SK-N-SH (cell line): ENCODE data around the gene BCAR3. TPM values are rescaled to one million over a fixed set of nuclear protein-coding genes. Genes with fewer than 3 reads are reported as not detected.

Experiments
- CTCF ChIA-PET: fragments of 300-600, 350-600 bp; formaldehyde crosslinking; extraction: SDS; loops from one replicate; lab custom pipeline; 2021; lab: Yijun Ruan, JAX
- POLR2A ChIA-PET: fragments of 350-600 bp; sonication (Branson Sonifier 250); formaldehyde crosslinking; extraction: SDS; loops from one replicate; lab custom pipeline; 2020; ENCODE audit warnings: antibody characterized with exemption, inconsistent platforms; lab: Yijun Ruan, JAX
- DNase-seq: peaks from one replicate; pipeline ENCODE4 v3.0.0; 2012
- H2AFZ ChIP-seq: fragments of 200-600 bp; sonication (generic); 2 replicates; pipeline ENCODE4 v1.8.1; 2016; ENCODE audit warnings: antibody characterized with exemption, mild to moderate bottlenecking, low read depth
- H3F3A ChIP-seq: fragments of 200-600 bp; sonication (generic); replicated peaks from 2 replicates; pipeline ENCODE3; 2016; ENCODE audit warnings: antibody characterized with exemption, mild to moderate bottlenecking; ENCODE audit not compliant: insufficient read depth
- H3K27ac ChIP-seq, 2 experiments: fragments of 200-500 bp in 1 of 2; fragments of 200-600 bp in 1 of 2; sonication (Bioruptor generic) in 1 of 2; sonication (generic), shearing (Covaris generic) in 1 of 2; 2 replicates each; pipeline versions ENCODE4 v1.5.1 to v1.6.1; 2014 to 2016; ENCODE audit warnings: low read depth in 2 of 2, inconsistent platforms in 1 of 2, low read length in 1 of 2, mild to moderate bottlenecking in 1 of 2, mixed read lengths in 1 of 2
- H3K27me3 ChIP-seq: fragments of 200-600 bp; sonication (generic), shearing (Covaris generic); 2 replicates; pipeline ENCODE4 v1.6.1; 2016; ENCODE audit warnings: mixed run types; ENCODE audit not compliant: insufficient read depth
- H3K36me3 ChIP-seq, 2 experiments: fragments of 200-500 bp in 1 of 2; fragments of 200-600 bp in 1 of 2; sonication (Bioruptor generic) in 1 of 2; sonication (generic) in 1 of 2; replicated peaks in 1 of 2; 2 replicates each; pipeline versions ENCODE3 to v1.5.1; 2014 to 2016; ENCODE audit warnings: low read length in 1 of 2, mild to moderate bottlenecking in 1 of 2; ENCODE audit not compliant: insufficient read depth in 2 of 2, control insufficient read depth in 1 of 2
- H3K4me1 ChIP-seq, 2 experiments: fragments of 200-500 bp in 1 of 2; fragments of 200-600 bp in 1 of 2; sonication (Bioruptor generic) in 1 of 2; sonication (generic), shearing (Covaris generic) in 1 of 2; 2 replicates each; pipeline versions ENCODE4 v1.5.1 to v1.6.1; 2014 to 2016; ENCODE audit warnings: low read depth in 1 of 2, low read length in 1 of 2, mixed run types in 1 of 2; ENCODE audit not compliant: insufficient read depth in 2 of 2, control insufficient read depth in 1 of 2
- H3K4me2 ChIP-seq: fragments of 200-600 bp; sonication (generic), shearing (Covaris generic); 2 replicates; pipeline ENCODE4 v1.6.1; 2017; ENCODE audit warnings: mixed run types
- H3K4me3 ChIP-seq, 2 experiments: fragments of 200-500 bp in 1 of 2; fragments of 200-600 bp in 1 of 2; sonication (Bioruptor generic) in 1 of 2; sonication (generic), shearing (Covaris generic) in 1 of 2; 2 replicates each; pipeline versions ENCODE4 v1.5.1 to v1.8.1; 2014 to 2016; ENCODE audit warnings: low read depth in 2 of 2, inconsistent platforms in 1 of 2, low read length in 1 of 2, mild to moderate bottlenecking in 1 of 2, mixed read lengths in 1 of 2, moderate library complexity in 1 of 2
- H3K79me2 ChIP-seq: fragments of 200-600 bp; sonication (generic); 2 replicates; pipeline ENCODE4 v1.8.1; 2017; ENCODE audit warnings: mild to moderate bottlenecking; ENCODE audit not compliant: insufficient read depth
- H3K9ac ChIP-seq: fragments of 200-600 bp; sonication (generic); 2 replicates; pipeline ENCODE4 v1.6.1; 2017; ENCODE audit warnings: mixed run types
- H3K9me2 ChIP-seq: fragments of 200-600 bp; sonication (generic); 2 replicates; pipeline ENCODE4 v1.6.1; 2017; ENCODE audit warnings: mixed run types
- H3K9me3 ChIP-seq: fragments of 200-600 bp; sonication (generic); 2 replicates; pipeline ENCODE4 v1.6.1; 2017; ENCODE audit warnings: mixed run types, mild to moderate bottlenecking, moderate library complexity
- H4K20me1 ChIP-seq: fragments of 200-600 bp; sonication (generic); 2 replicates; pipeline ENCODE4 v1.6.1; 2017; ENCODE audit warnings: mild to moderate bottlenecking, mixed run types; ENCODE audit not compliant: insufficient read depth
- CHD2 ChIP-seq: fragments of 150-350 bp; IDR thresholded peaks from 2 replicates; pipeline ENCODE4 v1.6.1; 2018; ENCODE audit warnings: low read length; ENCODE audit not compliant: partially characterized antibody
- ELF1 ChIP-seq: IDR thresholded peaks from 2 replicates; pipeline ENCODE4 v1.4.0; 2012
- EP300 ChIP-seq, 2 experiments: IDR thresholded peaks; 2 replicates each; pipeline versions ENCODE4 v1.4.0 to v1.6.1; 2012; ENCODE audit warnings: borderline replicate concordance in 1 of 2, low read depth in 1 of 2, low read length in 1 of 2
- FOSL2 ChIP-seq: IDR thresholded peaks from 2 replicates; pipeline ENCODE4 v1.4.0; 2012; ENCODE audit warnings: low read depth, mild to moderate bottlenecking, moderate library complexity, borderline replicate concordance
- GATA2 ChIP-seq: sonication (generic); formaldehyde crosslinking; IDR thresholded peaks from 2 replicates; pipeline ENCODE4 v1.5.0; 2020; ENCODE audit warnings: mild to moderate bottlenecking, missing genetic modification reagents
- MXI1 ChIP-seq: IDR thresholded peaks from 2 replicates; pipeline ENCODE4 v1.6.1; 2012; ENCODE audit warnings: mild to moderate bottlenecking, low read depth, low read length, improper control_type of control experiment
- RCOR1 ChIP-seq: fragments of 150-350 bp; IDR thresholded peaks from 2 replicates; pipeline ENCODE4 v1.6.1; 2017; ENCODE audit warnings: antibody characterized with exemption, low read length
- TAF1 ChIP-seq: IDR thresholded peaks from 2 replicates; pipeline ENCODE4 v1.6.1; 2012; ENCODE audit warnings: low read depth, mild to moderate bottlenecking, low read length, moderate library complexity, borderline replicate concordance
- TCF12 ChIP-seq: IDR thresholded peaks from 2 replicates; pipeline ENCODE4 v1.4.0; 2012
- YY1 ChIP-seq: IDR thresholded peaks from 2 replicates; pipeline ENCODE4 v1.4.0; 2012; ENCODE audit warnings: low read depth, mild to moderate bottlenecking
- WGBS: methylation state at CpG from one replicate; pipeline ENCODE4 v1.1.6; 2017; ENCODE audit warnings: low lambda C conversion rate; 5-methylcytosine and 5-hydroxymethylcytosine counted together
- polyA plus RNA-seq, 3 experiments: library from polyadenylated mRNA; depleted of rRNA; stranded (reverse); fragments of >200 nt; gene quantifications; 2 replicates each; pipeline ENCODE4 v1.2.3, GENCODE V29; 2012
- TF ChIP-seq, protein P1 (sequence below): IDR thresholded peaks from 2 replicates; pipeline ENCODE4 v1.6.1; 2012; ENCODE audit warnings: mild to moderate bottlenecking, low read depth, low read length, moderate library complexity
- TF ChIP-seq, protein P2 (sequence below): fragments of 200-600 bp; sonication (generic); IDR thresholded peaks from 2 replicates; pipeline ENCODE4 v1.6.1; 2017; ENCODE audit warnings: antibody characterized with exemption, mild to moderate bottlenecking, moderate library complexity
- TF ChIP-seq, protein P3 (sequence below): IDR thresholded peaks from 2 replicates; pipeline ENCODE4; 2012

BCAR3 gene
- polyA plus RNA-seq, 1 of the 3 experiments (the other 2 are of a cell fraction) = 58.4 TPM

DNA sequence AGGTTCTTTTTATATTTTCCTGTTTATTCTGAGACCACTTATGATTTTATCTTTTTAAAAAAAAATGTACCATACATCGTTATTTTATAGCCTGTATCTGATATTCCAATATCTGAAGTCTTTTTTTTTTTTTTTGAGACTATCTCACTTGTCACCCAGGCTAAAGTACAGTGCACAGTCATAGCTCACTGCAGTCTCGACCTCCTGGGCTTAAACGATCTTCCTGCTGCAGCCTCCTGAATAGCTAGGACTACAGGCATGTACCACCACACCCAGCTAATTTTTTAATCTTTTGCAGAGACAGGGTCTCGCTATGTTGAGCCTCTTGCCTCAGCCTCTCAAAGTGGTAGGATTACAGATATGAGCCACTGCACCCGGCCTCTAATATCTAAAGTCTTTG, 25.1 kb downstream of the BCAR3 start:
- Histone ChIP-seq H3K4me3 (no peak overlapping the region), H3K27me3 (no peaks in the 10 kb centered on the region), H3K36me3 (peaks cover 11 to 41% of the 10 kb centered on the region in 2 experiments), H3K4me1 (peaks cover 0 to 10% of the 10 kb centered on the region in 2 experiments; a peak in 2 of 4 replicates), H3K9ac (no peak overlapping the region), H2AFZ (no peak overlapping the region), H3K4me2 (no peak overlapping the region), H3K9me2 (no peaks in the 10 kb centered on the region), H3K9me3 (no peaks in the 10 kb centered on the region), H3F3A (peaks cover 17% of the 10 kb centered on the region), H3K27ac (0 out of 4 replicates have a peak overlapping the region, but pooled peaks of 1 of the 2 experiments have one; percentile 10), H3K79me2 (peaks cover 99% of the 10 kb centered on the region), H4K20me1 (peaks cover 54% of the 10 kb centered on the region)
- no peak for DNase-seq
- POLR2A ChIA-PET = no interaction called here
- TF ChIP-seq, protein P1, sequence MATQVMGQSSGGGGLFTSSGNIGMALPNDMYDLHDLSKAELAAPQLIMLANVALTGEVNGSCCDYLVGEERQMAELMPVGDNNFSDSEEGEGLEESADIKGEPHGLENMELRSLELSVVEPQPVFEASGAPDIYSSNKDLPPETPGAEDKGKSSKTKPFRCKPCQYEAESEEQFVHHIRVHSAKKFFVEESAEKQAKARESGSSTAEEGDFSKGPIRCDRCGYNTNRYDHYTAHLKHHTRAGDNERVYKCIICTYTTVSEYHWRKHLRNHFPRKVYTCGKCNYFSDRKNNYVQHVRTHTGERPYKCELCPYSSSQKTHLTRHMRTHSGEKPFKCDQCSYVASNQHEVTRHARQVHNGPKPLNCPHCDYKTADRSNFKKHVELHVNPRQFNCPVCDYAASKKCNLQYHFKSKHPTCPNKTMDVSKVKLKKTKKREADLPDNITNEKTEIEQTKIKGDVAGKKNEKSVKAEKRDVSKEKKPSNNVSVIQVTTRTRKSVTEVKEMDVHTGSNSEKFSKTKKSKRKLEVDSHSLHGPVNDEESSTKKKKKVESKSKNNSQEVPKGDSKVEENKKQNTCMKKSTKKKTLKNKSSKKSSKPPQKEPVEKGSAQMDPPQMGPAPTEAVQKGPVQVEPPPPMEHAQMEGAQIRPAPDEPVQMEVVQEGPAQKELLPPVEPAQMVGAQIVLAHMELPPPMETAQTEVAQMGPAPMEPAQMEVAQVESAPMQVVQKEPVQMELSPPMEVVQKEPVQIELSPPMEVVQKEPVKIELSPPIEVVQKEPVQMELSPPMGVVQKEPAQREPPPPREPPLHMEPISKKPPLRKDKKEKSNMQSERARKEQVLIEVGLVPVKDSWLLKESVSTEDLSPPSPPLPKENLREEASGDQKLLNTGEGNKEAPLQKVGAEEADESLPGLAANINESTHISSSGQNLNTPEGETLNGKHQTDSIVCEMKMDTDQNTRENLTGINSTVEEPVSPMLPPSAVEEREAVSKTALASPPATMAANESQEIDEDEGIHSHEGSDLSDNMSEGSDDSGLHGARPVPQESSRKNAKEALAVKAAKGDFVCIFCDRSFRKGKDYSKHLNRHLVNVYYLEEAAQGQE = no peak
- no peak for TF ChIP-seq TAF1
- TF ChIP-seq FOSL2 = no peak
- TF ChIP-seq ELF1 = no peak
- TF ChIP-seq, protein P2, sequence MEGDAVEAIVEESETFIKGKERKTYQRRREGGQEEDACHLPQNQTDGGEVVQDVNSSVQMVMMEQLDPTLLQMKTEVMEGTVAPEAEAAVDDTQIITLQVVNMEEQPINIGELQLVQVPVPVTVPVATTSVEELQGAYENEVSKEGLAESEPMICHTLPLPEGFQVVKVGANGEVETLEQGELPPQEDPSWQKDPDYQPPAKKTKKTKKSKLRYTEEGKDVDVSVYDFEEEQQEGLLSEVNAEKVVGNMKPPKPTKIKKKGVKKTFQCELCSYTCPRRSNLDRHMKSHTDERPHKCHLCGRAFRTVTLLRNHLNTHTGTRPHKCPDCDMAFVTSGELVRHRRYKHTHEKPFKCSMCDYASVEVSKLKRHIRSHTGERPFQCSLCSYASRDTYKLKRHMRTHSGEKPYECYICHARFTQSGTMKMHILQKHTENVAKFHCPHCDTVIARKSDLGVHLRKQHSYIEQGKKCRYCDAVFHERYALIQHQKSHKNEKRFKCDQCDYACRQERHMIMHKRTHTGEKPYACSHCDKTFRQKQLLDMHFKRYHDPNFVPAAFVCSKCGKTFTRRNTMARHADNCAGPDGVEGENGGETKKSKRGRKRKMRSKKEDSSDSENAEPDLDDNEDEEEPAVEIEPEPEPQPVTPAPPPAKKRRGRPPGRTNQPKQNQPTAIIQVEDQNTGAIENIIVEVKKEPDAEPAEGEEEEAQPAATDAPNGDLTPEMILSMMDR = no peak
- no peak for TF ChIP-seq TCF12
- TF ChIP-seq EP300 (IDR thresholded peaks at IDR 0.05; ENCODE audit: borderline replicate concordance in 1 of 2, low read depth in 1 of 2, low read length in 1 of 2) = no peak
- CTCF ChIA-PET = interaction anchor here (1.1 to 2.1 kb wide), 3 partner anchors 27 to 183 kb away, joined by 3 to 8 read pairs (median 5); no protein-coding TSS in a partner anchor
- WGBS = 92% methylated on average over 5 of the region's 5 CpGs

DNA sequence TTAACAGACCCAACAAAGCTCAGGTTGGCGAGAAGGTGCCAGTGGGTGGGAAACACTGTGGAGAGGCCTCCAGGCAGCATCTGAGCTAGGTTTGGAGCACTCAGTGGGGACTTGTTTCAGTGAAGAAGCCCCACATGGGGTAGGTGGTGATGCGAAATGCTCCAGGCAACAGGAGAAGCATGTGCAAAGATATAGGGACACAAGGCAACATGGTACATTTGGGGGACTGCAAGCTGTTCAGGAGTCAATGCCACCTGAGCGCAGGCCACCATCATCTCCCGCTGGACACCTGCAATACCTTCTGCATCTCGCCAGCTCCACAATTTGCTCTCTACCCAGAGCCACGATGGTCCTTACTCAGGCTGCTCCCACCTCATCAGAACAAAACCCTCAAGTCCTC, 28.0 kb downstream of the BCAR3 start:
- ChIA-PET CTCF (interaction anchor here (1.4 to 2.2 kb wide), 3 partner anchors 17 to 25 kb away, joined by 5 to 9 read pairs (median 6); no protein-coding TSS in a partner anchor), POLR2A (no interaction called here)
- Histone ChIP-seq H3K27me3 (no peaks in the 10 kb centered on the region), H3K27ac (no peak overlapping the region), H3K79me2 (peaks cover 100% of the 10 kb centered on the region), H3K4me1 (peaks cover 0 to 7% of the 10 kb centered on the region in 2 experiments; a peak in 2 of 4 replicates), H2AFZ (no peak overlapping the region), H3F3A (peaks cover 6% of the 10 kb centered on the region), H4K20me1 (peaks cover 78% of the 10 kb centered on the region), H3K9me2 (no peaks in the 10 kb centered on the region), H3K36me3 (peaks cover 20 to 49% of the 10 kb centered on the region in 2 experiments), H3K9me3 (no peaks in the 10 kb centered on the region), H3K4me2 (no peak overlapping the region), H3K4me3 (no peak overlapping the region), H3K9ac (no peak overlapping the region)
- 90% methylated on average over 6 of the region's 6 CpGs for WGBS
- no peak for TF ChIP-seq CHD2
- TF ChIP-seq, protein P2 = no peak
- TF ChIP-seq RCOR1 = no peak
- TF ChIP-seq GATA2 (CRISPR knock-in tag) = no peak
- TF ChIP-seq YY1 = no peak
- TF ChIP-seq, protein P3, sequence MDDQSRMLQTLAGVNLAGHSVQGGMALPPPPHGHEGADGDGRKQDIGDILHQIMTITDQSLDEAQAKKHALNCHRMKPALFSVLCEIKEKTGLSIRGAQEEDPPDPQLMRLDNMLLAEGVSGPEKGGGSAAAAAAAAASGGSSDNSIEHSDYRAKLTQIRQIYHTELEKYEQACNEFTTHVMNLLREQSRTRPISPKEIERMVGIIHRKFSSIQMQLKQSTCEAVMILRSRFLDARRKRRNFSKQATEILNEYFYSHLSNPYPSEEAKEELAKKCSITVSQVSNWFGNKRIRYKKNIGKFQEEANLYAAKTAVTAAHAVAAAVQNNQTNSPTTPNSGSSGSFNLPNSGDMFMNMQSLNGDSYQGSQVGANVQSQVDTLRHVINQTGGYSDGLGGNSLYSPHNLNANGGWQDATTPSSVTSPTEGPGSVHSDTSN = no peak
- no peak for TF ChIP-seq MXI1
- DNase-seq = no peak
